A549 (cell line): ENCODE measurements around the gene PRMT7. TPM values are rescaled to one million over a fixed set of nuclear protein-coding genes. Genes with fewer than 3 reads are reported as not detected.
A peak's percentile ranks its signal among the peaks of the same experiment; 100 is the strongest.

ENCODE experiments used
- ATAC-seq, 2 experiments: fragments of 200-7000 bp in 1 of 2; fragments of >200 bp in 1 of 2; cut with Nextera tagmentation in 1 of 2; cut with Tn5 transposase in 1 of 2; 3 replicates each; pipeline versions ENCODE4 v1.8.0 to v1.9.1; 2018 to 2020; ENCODE audit warnings: mild to moderate bottlenecking in 1 of 2, moderate library complexity in 1 of 2
- CTCF ChIA-PET: fragments of 300-600 bp; sonication (Branson Sonifier 250); formaldehyde crosslinking; extraction: SDS; loops from one replicate; lab custom pipeline; 2021; ENCODE audit warnings: antibody characterized with exemption, inconsistent platforms; lab: Yijun Ruan, JAX
- POLR2A ChIA-PET: fragments of 350-600 bp; formaldehyde crosslinking; extraction: SDS; loops from one replicate; lab custom pipeline; 2021; ENCODE audit warnings: antibody characterized with exemption, inconsistent platforms; lab: Yijun Ruan, JAX
- DNase-seq, 2 experiments: peaks; one replicate each; pipeline versions ENCODE4 v3.0.0 to v3.0.0-alpha.2; 2011 to 2016; ENCODE audit warnings: low read depth in 1 of 2, low spot score in 1 of 2
- FAIRE-seq: peaks from 2 replicates; lab custom pipeline; 2011; peaks lifted over from hg19 to GRCh38; lab: Jason Lieb, UNC
- H3K27ac ChIP-seq, 2 experiments: fragments of >200 bp; sonication (Bioruptor Twin); formaldehyde crosslinking; 3 replicates each; pipeline ENCODE4 v1.5.1; 2016 to 2017
- H3K4me1 ChIP-seq: fragments of >200 bp; sonication (Bioruptor Twin); formaldehyde crosslinking; 3 replicates; pipeline ENCODE4 v1.6.1; 2016
- H3K4me2 ChIP-seq: fragments of >200 bp; sonication (Bioruptor Twin); formaldehyde crosslinking; 3 replicates; pipeline ENCODE4 v1.6.1; 2016
- H3K4me3 ChIP-seq: fragments of >200 bp; sonication (Bioruptor Twin); formaldehyde crosslinking; 3 replicates; pipeline ENCODE4 v1.5.1; 2016
- H3K9me3 ChIP-seq: fragments of >200 bp; sonication (Bioruptor Twin); formaldehyde crosslinking; 3 replicates; pipeline ENCODE4 v1.6.1; 2016
- CBX8 ChIP-seq: fragments of 200-600 bp; sonication (generic); IDR thresholded peaks from 2 replicates; pipeline ENCODE4 v1.6.1; 2016
- CEBPB ChIP-seq, 2 experiments: fragments of >200 bp in 1 of 2; sonication (Bioruptor Twin) in 1 of 2; formaldehyde crosslinking in 1 of 2; IDR thresholded peaks; 2 replicates each; pipeline ENCODE4 v1.6.1; 2012 to 2016
- EHMT2 ChIP-seq: fragments of 200-600 bp; sonication (generic); IDR thresholded peaks from 2 replicates; pipeline ENCODE4 v1.6.1; 2016; ENCODE audit warnings: antibody characterized with exemption, low read depth, mild to moderate bottlenecking, moderate library complexity
- JUNB ChIP-seq: fragments of >200 bp; sonication (Bioruptor Twin); formaldehyde crosslinking; IDR thresholded peaks from 2 replicates; pipeline ENCODE4 v1.6.1; 2016
- KDM1A ChIP-seq: fragments of 200-600 bp; sonication (generic); IDR thresholded peaks from 2 replicates; pipeline ENCODE4 v1.6.1; 2016; ENCODE audit warnings: low read depth, mild to moderate bottlenecking
- KDM5A ChIP-seq: fragments of 200-600 bp; sonication (generic); IDR thresholded peaks from 2 replicates; pipeline ENCODE4 v1.6.1; 2016; ENCODE audit warnings: antibody characterized with exemption, mild to moderate bottlenecking
- NFE2L2 ChIP-seq: fragments of 150-350 bp; conservative IDR thresholded peaks from 2 replicates; pipeline ENCODE4 v1.6.1; 2014; ENCODE audit warnings: low read length
- PHF8 ChIP-seq: fragments of 200-600 bp; sonication (generic); IDR thresholded peaks from 2 replicates; pipeline ENCODE4 v1.6.1; 2016; ENCODE audit warnings: low read depth, mild to moderate bottlenecking, antibody characterized with exemption, moderate library complexity, borderline replicate concordance
- RAD21 ChIP-seq, 2 experiments: fragments of >200 bp in 1 of 2; sonication (Bioruptor Twin) in 1 of 2; formaldehyde crosslinking in 1 of 2; IDR thresholded peaks in 1 of 2; conservative IDR thresholded peaks in 1 of 2; 2 replicates in 1 of 2; 3 replicates in 1 of 2; pipeline ENCODE4 v1.6.1; 2012 to 2018; ENCODE audit warnings: inconsistent platforms in 1 of 2
- SMC3 ChIP-seq: fragments of >200 bp; sonication (Bioruptor Twin); formaldehyde crosslinking; IDR thresholded peaks from 3 replicates; pipeline ENCODE4 v1.6.1; 2018; ENCODE audit warnings: inconsistent platforms
- WGBS: methylation state at CpG from one replicate; pipeline ENCODE4 v1.1.6; 2017; ENCODE audit errors: missing lambda C conversion rate; 5-methylcytosine and 5-hydroxymethylcytosine counted together
- polyA plus RNA-seq, 4 experiments: library from polyadenylated mRNA; depleted of rRNA in 3 of 4; stranded (reverse); fragments of >200 nt; fragmentation: RNase III in 1 of 4; extraction: RNeasy Plus Mini Kit Qiagen cat#74134 plus additional on column Dnase treatment in 1 of 4; gene quantifications; 2 replicates in 3 of 4; 3 replicates in 1 of 4; pipeline ENCODE4 v1.2.3, GENCODE V29; 2011 to 2017
- TF ChIP-seq, protein P1 (sequence below): fragments of >200 bp; sonication (Bioruptor Twin); formaldehyde crosslinking; IDR thresholded peaks from 3 replicates; pipeline ENCODE4 v1.5.1; 2016
- TF ChIP-seq, protein P2 (sequence below): fragments of 250-450 bp; sonication (Bioruptor Pico); IDR thresholded peaks from 2 replicates; pipeline ENCODE4 v1.5.0; 2020; ENCODE audit warnings: low read depth, mild to moderate bottlenecking, moderate library complexity
- TF ChIP-seq, protein P3 (sequence below): fragments of 200-600 bp; sonication (generic); IDR thresholded peaks from 2 replicates; pipeline ENCODE4 v1.6.1; 2016; ENCODE audit warnings: antibody characterized with exemption, mild to moderate bottlenecking, moderate library complexity
- TF ChIP-seq, protein P4 (sequence below): IDR thresholded peaks from 2 replicates; pipeline ENCODE4 v1.6.1; 2012
- TF ChIP-seq, protein P5 (sequence below): fragments of 150-350 bp; IDR thresholded peaks from 2 replicates; pipeline ENCODE4 v1.6.1; 2014; ENCODE audit warnings: low read depth, mild to moderate bottlenecking, low read length
- TF ChIP-seq, protein P6 (sequence below): fragments of >200 bp; sonication (Bioruptor Twin); formaldehyde crosslinking; IDR thresholded peaks from 2 replicates; pipeline ENCODE4 v1.6.1; 2016

PRMT7 gene
- polyA plus RNA-seq, 2 of the 4 experiments (the other 2 are of a cell fraction): 37.1 to 44.7 TPM

DNA sequence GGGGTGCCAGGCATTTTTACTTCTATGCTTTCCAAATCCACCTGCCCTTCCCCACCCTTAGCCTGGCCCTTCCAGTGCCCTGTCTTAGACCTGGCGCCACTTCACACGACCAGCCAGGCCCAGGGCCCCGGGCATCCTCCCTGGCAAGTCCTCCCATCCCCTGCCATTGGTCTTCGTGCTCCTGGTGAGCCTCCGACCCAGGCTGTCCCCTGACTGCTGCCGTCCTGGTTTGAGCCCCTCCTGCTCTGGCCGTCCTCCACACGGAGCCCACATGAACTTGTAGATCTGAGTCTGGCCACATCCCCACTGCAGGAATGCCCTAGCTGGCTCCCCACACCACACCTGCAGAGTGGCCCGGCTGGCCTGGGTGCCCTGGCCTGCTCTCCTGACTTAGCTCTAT, 44.0 kb downstream of the PRMT7 start (continued):
- TF ChIP-seq, protein P1, sequence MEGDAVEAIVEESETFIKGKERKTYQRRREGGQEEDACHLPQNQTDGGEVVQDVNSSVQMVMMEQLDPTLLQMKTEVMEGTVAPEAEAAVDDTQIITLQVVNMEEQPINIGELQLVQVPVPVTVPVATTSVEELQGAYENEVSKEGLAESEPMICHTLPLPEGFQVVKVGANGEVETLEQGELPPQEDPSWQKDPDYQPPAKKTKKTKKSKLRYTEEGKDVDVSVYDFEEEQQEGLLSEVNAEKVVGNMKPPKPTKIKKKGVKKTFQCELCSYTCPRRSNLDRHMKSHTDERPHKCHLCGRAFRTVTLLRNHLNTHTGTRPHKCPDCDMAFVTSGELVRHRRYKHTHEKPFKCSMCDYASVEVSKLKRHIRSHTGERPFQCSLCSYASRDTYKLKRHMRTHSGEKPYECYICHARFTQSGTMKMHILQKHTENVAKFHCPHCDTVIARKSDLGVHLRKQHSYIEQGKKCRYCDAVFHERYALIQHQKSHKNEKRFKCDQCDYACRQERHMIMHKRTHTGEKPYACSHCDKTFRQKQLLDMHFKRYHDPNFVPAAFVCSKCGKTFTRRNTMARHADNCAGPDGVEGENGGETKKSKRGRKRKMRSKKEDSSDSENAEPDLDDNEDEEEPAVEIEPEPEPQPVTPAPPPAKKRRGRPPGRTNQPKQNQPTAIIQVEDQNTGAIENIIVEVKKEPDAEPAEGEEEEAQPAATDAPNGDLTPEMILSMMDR: no peak

DNA sequence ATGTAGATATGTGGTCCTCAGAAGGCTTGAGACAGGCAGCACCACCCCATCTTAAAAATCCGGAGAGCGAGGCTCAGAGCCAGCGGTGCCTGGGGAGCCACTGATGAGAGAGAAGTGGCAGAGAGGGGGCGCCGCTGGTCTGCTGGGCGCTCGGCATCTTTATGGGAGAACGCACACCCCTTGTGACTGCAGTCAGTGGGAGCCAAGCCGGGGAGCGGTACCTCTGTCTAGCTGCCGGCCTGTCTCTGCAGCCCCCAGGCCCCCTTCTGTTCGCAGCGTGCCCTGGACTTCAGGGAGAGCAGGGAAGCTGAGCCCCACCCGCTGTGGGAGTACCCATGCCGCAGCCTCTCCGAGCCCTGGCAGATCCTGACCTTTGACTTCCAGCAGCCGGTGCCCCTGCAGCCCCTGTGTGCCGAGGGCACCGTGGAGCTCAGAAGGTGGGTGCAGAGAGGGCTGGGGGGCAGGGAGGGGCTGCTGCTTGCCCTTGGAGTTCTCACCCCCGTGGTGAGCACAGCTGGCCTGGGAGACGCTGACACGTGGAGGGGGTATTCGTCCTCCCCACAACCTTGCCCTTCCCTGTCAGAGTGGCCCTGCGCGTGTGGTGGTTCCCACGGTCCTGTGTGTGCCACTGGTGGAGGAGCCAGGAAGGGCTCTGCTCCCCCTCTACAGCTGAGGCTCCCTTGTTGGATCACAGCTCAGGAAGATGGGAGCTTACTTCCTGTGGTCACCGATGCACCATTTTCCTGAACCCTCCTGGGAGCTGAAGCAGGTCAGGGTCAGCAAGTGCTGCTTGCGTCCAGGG, 44.8 kb downstream of the PRMT7 start:
- no peak overlapping the region for H3K27ac ChIP-seq
- no peaks in the 10 kb centered on the region for H3K9me3 ChIP-seq
- no peak for DNase-seq
- POLR2A ChIA-PET: no interaction called here
- CTCF ChIA-PET: interaction anchor here (0.5 to 1.9 kb wide), 5 partner anchors 12 to 363 kb away, joined by 3 to 6 read pairs (median 3); no protein-coding TSS in a partner anchor
- ATAC-seq: peak in 1 of 2 experiments; percentile 21; a peak in 2 of 6 replicates
- no peak for FAIRE-seq
- WGBS: 95% methylated on average over 23 of the region's 28 CpGs
- H3K4me2 ChIP-seq: no peak overlapping the region
- no peak overlapping the region for H3K4me3 ChIP-seq
- H3K4me1 ChIP-seq: no peaks in the 10 kb centered on the region
- TF ChIP-seq, protein P2, sequence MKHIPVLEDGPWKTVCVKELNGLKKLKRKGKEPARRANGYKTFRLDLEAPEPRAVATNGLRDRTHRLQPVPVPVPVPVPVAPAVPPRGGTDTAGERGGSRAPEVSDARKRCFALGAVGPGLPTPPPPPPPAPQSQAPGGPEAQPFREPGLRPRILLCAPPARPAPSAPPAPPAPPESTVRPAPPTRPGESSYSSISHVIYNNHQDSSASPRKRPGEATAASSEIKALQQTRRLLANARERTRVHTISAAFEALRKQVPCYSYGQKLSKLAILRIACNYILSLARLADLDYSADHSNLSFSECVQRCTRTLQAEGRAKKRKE (CRISPR knock-in tag): no peak
- no peak for TF ChIP-seq JUNB
- no peak for TF ChIP-seq NFE2L2
- TF ChIP-seq, protein P3, sequence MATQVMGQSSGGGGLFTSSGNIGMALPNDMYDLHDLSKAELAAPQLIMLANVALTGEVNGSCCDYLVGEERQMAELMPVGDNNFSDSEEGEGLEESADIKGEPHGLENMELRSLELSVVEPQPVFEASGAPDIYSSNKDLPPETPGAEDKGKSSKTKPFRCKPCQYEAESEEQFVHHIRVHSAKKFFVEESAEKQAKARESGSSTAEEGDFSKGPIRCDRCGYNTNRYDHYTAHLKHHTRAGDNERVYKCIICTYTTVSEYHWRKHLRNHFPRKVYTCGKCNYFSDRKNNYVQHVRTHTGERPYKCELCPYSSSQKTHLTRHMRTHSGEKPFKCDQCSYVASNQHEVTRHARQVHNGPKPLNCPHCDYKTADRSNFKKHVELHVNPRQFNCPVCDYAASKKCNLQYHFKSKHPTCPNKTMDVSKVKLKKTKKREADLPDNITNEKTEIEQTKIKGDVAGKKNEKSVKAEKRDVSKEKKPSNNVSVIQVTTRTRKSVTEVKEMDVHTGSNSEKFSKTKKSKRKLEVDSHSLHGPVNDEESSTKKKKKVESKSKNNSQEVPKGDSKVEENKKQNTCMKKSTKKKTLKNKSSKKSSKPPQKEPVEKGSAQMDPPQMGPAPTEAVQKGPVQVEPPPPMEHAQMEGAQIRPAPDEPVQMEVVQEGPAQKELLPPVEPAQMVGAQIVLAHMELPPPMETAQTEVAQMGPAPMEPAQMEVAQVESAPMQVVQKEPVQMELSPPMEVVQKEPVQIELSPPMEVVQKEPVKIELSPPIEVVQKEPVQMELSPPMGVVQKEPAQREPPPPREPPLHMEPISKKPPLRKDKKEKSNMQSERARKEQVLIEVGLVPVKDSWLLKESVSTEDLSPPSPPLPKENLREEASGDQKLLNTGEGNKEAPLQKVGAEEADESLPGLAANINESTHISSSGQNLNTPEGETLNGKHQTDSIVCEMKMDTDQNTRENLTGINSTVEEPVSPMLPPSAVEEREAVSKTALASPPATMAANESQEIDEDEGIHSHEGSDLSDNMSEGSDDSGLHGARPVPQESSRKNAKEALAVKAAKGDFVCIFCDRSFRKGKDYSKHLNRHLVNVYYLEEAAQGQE: no peak
- TF ChIP-seq, all 56 proteins: peak for 0

DNA sequence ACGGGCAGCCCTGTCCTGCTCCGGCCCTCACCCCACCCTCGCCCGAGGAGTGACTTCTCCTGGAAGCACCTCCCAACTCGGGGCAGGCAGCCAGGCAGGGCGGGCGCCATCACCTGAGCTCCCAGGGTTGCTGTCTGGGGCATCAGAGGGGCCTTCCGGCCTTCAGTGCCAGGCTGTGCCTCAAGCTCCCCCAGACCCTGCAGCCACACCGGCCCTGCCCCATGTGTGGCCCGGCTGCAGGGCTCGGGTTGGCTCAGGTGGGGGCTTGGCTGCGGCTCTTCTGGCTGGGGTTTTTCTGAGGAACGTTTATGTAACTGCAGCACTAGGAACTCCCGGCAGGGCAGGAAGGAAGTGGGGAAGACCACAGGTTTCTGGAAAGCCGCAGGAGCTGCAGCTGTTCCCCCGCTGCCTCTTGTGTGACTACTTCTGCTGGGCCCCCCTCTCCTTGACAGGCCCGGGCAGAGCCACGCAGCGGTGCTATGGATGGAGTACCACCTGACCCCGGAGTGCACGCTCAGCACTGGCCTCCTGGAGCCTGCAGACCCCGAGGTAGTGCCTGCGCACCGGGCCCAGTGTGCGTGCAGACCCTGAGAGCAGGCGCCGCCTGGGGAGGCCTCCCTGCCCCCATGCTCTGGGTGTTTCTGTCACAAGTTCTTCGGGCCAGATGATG, 45.6 kb downstream of the PRMT7 start:
- WGBS: 92% methylated on average over 23 of the region's 28 CpGs
- H3K4me2 ChIP-seq: no peak overlapping the region

More for the DNA sequence above, 45.6 kb downstream of the PRMT7 start:
- Histone ChIP-seq H3K4me3 (no peak overlapping the region), H3K27ac (no peak overlapping the region), H3K9me3 (no peaks in the 10 kb centered on the region), H3K4me1 (no peaks in the 10 kb centered on the region)
- TF ChIP-seq, protein P4, sequence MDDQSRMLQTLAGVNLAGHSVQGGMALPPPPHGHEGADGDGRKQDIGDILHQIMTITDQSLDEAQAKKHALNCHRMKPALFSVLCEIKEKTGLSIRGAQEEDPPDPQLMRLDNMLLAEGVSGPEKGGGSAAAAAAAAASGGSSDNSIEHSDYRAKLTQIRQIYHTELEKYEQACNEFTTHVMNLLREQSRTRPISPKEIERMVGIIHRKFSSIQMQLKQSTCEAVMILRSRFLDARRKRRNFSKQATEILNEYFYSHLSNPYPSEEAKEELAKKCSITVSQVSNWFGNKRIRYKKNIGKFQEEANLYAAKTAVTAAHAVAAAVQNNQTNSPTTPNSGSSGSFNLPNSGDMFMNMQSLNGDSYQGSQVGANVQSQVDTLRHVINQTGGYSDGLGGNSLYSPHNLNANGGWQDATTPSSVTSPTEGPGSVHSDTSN: no peak
- TF ChIP-seq KDM1A (no peak), PHF8 (no peak), EHMT2 (no peak), NFE2L2 (no peak), RAD21 (conservative IDR thresholded peaks at IDR 0.05 in 1 of 2, IDR thresholded peaks at IDR 0.05 in 1 of 2) (no peak), KDM5A (no peak), SMC3 (no peak), CEBPB (IDR thresholded peaks at IDR 0.05) (no peak), CBX8 (no peak)
- TF ChIP-seq, protein P5, sequence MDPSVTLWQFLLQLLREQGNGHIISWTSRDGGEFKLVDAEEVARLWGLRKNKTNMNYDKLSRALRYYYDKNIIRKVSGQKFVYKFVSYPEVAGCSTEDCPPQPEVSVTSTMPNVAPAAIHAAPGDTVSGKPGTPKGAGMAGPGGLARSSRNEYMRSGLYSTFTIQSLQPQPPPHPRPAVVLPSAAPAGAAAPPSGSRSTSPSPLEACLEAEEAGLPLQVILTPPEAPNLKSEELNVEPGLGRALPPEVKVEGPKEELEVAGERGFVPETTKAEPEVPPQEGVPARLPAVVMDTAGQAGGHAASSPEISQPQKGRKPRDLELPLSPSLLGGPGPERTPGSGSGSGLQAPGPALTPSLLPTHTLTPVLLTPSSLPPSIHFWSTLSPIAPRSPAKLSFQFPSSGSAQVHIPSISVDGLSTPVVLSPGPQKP: no peak
- TF ChIP-seq, protein P6, sequence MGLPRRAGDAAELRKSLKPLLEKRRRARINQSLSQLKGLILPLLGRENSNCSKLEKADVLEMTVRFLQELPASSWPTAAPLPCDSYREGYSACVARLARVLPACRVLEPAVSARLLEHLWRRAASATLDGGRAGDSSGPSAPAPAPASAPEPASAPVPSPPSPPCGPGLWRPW: no peak
- ChIA-PET POLR2A (no interaction called here), CTCF (interaction anchor here (0.5 to 1.9 kb wide), 5 partner anchors 11 to 364 kb away, joined by 3 to 6 read pairs (median 3); no protein-coding TSS in a partner anchor)
- DNase-seq (no peak), ATAC-seq (no peak), FAIRE-seq (no peak)
